ENCODE measurements around the gene NLRP9.
A peak's percentile ranks its signal among the peaks of the same experiment; 100 is the strongest.

NLRP9 gene

GRCh38 chr19:55687281-55688201 is 50.7 kb downstream of the NLRP9 start:
- DNase-seq: no peak

- DNase-seq: no peak
Measured at GRCh38 chr19:55686311-55687050, 51.7 kb downstream of the NLRP9 start.

- no peak for DNase-seq
Measured at GRCh38 chr19:55685776-55686175, 52.4 kb downstream of the NLRP9 start.

GRCh38 chr19:55684946-55685681 is 53.1 kb downstream of the NLRP9 start:
- no peak for DNase-seq

- no peak for DNase-seq
Measured at GRCh38 chr19:55683449-55684261, 54.5 kb downstream of the NLRP9 start.

- no peak for DNase-seq
Measured at GRCh38 chr19:55681131-55682092, 56.8 kb downstream of the NLRP9 start.

GRCh38 chr19:55680339-55681130 is 57.7 kb downstream of the NLRP9 start:
- no peak for DNase-seq

- DNase-seq: peak; percentile 54
Measured at GRCh38 chr19:55679343-55680257, 58.6 kb downstream of the NLRP9 start.

- DNase-seq: no peak
Measured at GRCh38 chr19:55678121-55678671, 60.0 kb downstream of the NLRP9 start.

- no peak for DNase-seq
Measured at GRCh38 chr19:55677572-55678028, 60.6 kb downstream of the NLRP9 start.

- no peak for DNase-seq
Measured at GRCh38 chr19:55676889-55677505, 61.2 kb downstream of the NLRP9 start.

GRCh38 chr19:55676383-55676782 is 61.8 kb downstream of the NLRP9 start:
- DNase-seq: no peak

- DNase-seq: no peak
Measured at GRCh38 chr19:55675661-55676354, 62.4 kb downstream of the NLRP9 start.

GRCh38 chr19:55674841-55675660 is 63.2 kb downstream of the NLRP9 start, which contains the start of gene EPN1:
EPN1 (plus strand) TSS chr19:55675226; CDS start chr19:55678628, 3,402 bp downstream.
- DNase-seq: peak; percentile 98

- DNase-seq: no peak
Measured at GRCh38 chr19:55674459-55674840, 63.8 kb downstream of the NLRP9 start.

- DNase-seq: no peak
Measured at GRCh38 chr19:55673889-55674288, 64.3 kb downstream of the NLRP9 start.

- no peak for DNase-seq
Measured at GRCh38 chr19:55673465-55673864, 64.7 kb downstream of the NLRP9 start.

All from activated CD4-positive, alpha-beta T cell treated with anti-CD3 and anti-CD28 coated beads, Interleukin-2, amount 50 U/mL, for 16 hours (primary cell).